Ovary (tissue), 3 donors: Measurements from ENCODE around the gene CSF1R.

Experiments
- EP300 ChIP-seq: sonication (generic); formaldehyde crosslinking; IDR thresholded peaks from one replicate; pipeline ENCODE4 v1.6.1; 2017; ENCODE audit warnings: antibody characterized with exemption
- POLR2A ChIP-seq: fragments of 450-650 bp; IDR thresholded peaks from one replicate; pipeline ENCODE4 v1.6.1; 2017; ENCODE audit warnings: antibody characterized with exemption, mild to moderate bottlenecking, moderate library complexity
- TF ChIP-seq, protein P1 (sequence below), 3 donors: fragments of 450-650 bp in 2 of 3; fragments of 200-600 bp in 1 of 3; IDR thresholded peaks; one replicate each; pipeline versions ENCODE4 v1.5.1 to v1.8.0; 2016 to 2022; ENCODE audit warnings: antibody characterized with exemption in 3 of 3, mild to moderate bottlenecking in 1 of 3
- donor health status: DM: no; HTN: no; CAD: no.

- TF ChIP-seq, protein P1, sequence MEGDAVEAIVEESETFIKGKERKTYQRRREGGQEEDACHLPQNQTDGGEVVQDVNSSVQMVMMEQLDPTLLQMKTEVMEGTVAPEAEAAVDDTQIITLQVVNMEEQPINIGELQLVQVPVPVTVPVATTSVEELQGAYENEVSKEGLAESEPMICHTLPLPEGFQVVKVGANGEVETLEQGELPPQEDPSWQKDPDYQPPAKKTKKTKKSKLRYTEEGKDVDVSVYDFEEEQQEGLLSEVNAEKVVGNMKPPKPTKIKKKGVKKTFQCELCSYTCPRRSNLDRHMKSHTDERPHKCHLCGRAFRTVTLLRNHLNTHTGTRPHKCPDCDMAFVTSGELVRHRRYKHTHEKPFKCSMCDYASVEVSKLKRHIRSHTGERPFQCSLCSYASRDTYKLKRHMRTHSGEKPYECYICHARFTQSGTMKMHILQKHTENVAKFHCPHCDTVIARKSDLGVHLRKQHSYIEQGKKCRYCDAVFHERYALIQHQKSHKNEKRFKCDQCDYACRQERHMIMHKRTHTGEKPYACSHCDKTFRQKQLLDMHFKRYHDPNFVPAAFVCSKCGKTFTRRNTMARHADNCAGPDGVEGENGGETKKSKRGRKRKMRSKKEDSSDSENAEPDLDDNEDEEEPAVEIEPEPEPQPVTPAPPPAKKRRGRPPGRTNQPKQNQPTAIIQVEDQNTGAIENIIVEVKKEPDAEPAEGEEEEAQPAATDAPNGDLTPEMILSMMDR (IDR thresholded peaks at IDR 0.05), result no peak
- TF ChIP-seq POLR2A (no peak), EP300 (no peak)
These were observed 30.5 kb upstream of the CSF1R start for GRCh38 chr5:150116667-150117400.
